ENCODE results near the gene VIPR2. TPM values are rescaled to one million over a fixed set of nuclear protein-coding genes. Genes with fewer than 3 reads are reported as not detected.
"Not testable (repeated sequence)": the region's sequence is repeated elsewhere in the genome, so short reads cannot be mapped to it uniquely, and the experiment has no call there.

The VIPR2 gene
- polyA plus RNA-seq, 3 donors = 2.1 to 3.4 (median 2.5) TPM

- no peak for DNase-seq
Observed at GRCh38 chr7:159140170-159140910, 4.3 kb downstream of the VIPR2 start.

- no peak for DNase-seq
Observed at GRCh38 chr7:159139639-159140038, 5.0 kb downstream of the VIPR2 start.

DNA sequence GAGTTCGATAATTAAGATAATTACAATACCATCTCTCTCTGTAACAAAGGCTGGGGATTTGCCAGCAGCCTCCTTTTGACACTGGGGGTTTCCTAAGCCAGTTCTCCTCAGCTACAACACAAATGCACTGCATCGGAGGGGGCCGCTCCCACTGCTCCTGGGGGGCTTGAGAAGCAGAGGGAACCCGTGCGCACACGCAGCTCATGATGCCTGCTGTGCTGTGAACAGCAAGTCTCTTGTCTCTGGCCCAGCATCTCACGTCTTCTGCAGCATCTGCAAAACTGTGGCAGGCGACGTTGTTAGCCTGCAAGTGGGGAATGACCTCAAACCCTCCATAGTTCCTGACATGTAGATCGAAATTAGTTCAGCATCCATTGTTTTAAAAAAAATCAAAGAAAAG lies 5.5 kb downstream of the VIPR2 start:
- no peak for DNase-seq

- DNase-seq = no peak
Observed at GRCh38 chr7:159138508-159138907, 6.2 kb downstream of the VIPR2 start.

GRCh38 chr7:159137906-159138305 lies 6.8 kb downstream of the VIPR2 start:
- no peak for DNase-seq

DNA sequence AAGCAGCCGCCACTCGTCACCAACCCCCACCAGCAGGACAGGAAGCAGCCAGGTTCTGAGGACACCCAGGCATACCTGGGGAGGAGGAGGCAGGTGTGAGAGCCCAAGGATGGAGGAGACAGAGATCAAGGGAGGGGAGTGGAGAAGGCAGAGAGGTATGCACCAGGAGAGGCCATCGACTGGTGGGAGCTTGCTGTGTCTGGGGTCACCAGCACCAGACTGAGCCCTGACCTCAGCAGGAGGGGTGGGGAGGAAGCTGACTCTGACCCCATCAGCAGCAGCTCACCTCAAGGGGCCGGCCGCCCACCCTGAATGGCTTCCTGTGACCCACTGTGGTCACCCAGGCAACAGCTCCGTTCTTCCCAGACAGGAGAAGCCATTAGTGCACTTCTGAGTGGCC lies 7.8 kb downstream of the VIPR2 start:
- no peak for DNase-seq

DNA sequence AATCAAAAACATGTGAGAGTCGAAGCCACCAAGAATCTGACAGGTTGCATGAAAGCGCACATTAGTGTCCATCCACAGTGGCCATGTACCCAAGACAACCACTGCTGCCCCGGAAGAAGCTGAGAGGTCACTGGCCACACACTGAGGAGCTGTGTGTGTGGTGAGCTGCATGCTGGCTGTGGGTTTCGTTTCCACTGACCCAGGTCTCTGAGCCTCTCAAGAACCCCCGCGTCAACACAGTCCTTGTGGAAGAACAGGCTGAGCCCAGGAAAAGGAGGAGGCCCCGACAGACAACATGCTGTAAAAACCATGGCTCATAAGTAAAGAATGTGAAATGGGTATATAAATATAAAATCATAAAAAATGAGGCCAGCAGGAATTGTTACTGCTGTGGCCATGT lies 8.2 kb downstream of the VIPR2 start:
- no peak for DNase-seq

GRCh38 chr7:159136013-159136412 lies 8.7 kb downstream of the VIPR2 start:
- DNase-seq = no peak

DNA sequence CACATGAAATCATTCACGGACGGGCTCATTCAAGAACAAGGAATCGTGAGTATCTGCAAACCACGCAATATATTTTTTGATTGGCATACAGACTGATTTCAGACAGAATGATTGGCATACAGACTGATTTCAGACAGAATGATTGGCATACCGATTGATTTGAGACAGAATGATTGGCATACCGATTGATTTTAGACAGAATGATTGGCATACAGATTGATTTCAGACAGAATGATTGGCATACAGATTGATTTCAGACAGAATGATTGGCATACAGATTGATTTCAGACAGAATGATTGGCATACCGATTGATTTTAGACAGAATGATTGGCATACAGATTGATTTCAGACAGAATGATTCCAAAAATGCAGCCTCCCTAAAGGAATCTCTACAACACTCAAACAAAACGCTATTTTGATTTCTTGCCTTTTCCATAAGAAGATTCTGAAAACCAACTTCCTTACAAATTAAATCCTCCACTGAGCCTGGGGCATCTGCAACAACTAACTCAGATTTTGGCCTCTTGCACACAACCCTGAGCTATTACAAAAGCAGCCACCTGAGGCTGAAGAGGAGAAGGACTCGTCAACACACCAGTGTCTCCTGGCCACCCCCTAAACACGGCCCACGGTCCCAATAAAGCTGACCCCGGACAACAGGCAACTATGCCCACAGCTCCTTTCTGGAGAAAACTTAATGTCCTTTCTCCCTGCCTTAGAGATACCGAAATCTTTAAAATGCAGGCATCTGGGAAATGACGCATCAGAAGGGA lies 11.8 kb downstream of the VIPR2 start:
- DNase-seq = not testable (repeated sequence)

DNA sequence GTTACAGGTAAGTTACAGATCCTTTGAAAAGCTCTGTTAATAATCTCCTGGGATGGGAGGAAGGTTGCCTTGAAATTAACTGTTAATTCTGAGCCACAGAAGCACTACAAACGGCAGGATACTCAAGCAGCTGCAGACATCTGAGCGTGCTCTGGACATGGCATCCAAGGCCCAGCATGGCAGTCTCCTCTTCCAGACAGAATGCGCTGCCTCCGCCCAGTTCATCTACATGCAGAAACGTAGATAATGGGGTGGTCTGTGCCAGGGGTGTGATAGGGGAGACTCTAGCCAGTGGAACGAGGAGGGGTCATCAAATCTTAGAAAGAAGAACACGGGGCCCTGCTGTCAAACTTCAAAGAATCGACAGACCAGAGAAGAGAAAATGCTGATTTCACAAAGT lies 13.8 kb downstream of the VIPR2 start:
- no peak for DNase-seq

DNA sequence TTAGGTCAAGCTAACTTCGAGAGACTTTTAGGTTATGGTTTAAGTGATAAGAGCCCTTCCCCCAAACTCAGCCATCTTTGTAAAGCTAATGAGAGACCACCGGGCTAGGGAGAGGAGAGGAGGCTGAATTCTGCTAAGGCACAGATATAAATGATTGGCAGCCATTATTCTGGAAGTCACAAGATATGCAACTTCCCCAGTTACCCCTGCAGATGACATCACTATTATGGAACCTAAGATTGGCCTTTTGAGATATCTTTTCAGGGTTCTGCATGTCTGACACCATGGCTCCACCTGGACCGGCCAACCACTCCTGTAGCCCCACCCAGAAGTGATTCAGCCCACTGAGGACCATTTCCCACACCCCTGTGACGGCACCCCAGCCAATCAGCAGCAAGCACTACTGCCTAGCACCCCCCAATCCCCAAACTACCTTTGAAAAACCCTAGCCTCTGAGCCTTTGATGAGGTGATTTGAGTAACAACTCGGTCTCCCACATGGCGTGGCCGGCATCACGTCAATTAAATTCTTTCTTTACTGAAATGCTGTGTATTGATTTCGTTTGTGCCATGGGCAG lies 14.4 kb downstream of the VIPR2 start:
- no peak for DNase-seq

- DNase-seq = no peak
Observed at GRCh38 chr7:159128767-159129166, 15.9 kb downstream of the VIPR2 start.

GRCh38 chr7:159127691-159128642 lies 16.7 kb downstream of the VIPR2 start:
- no peak for DNase-seq

DNA sequence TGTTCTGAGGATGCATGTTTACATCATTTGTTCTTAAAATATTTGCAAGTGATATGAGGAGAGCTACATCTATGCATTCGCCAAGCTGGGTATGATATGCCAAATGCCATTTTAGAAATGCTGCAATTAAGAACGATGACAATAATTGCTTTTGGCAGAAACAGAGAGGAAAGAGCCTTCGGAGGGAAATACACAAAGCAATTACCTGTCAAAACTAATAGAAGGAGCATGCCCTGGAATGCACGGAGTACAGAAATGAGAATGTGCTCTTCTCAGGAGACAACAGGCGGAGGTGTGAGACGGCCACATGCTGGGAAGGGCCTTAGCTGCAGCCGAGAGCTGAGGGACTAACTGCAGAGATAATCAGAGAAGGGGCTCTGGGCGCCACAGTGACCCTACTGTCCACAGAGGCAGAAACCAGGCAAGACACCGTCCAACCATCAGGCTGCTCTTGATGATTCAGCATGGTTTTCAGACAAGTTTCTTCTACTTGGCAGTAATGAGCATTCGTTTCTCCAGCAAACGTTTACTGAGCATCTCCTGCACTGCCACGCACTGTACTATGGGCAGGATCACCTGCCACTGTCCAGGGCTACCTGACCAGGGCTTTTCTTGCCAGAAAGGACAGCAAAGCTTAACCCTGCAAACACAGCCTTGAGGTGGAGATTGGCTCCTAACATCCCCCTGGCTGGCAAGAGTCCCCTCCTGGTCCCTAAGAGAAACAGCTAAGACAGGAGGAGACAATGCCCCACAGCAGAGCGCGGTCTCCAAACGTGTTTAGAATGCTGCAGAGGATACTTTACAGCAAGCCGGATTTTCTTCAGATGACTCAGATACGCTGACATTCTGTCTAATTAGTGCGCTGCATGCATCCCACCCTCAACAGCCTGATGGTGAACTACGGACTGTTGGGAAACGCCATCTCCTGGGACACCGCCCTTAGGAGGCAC lies 18.1 kb downstream of the VIPR2 start:
- no peak for DNase-seq

DNA sequence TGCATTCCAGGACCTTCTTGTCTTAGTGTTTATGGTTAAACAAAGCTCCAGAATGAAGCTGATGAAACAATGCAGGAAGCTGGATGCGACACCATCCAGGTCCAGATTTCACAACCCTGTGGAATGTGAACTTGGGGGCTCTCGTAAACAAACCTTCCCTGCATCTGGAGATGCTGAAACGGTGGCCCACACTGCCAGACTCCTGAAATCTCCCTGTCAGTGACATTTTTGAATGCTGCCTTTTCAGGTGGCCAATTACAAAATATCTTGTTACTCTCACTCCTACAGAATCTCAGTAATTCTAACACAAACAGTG lies 18.8 kb downstream of the VIPR2 start:
- DNase-seq = no peak

- no peak for DNase-seq
Observed at GRCh38 chr7:159125104-159125954, 19.3 kb downstream of the VIPR2 start.

- not testable (repeated sequence) for DNase-seq
Observed at GRCh38 chr7:159123793-159124192, 20.9 kb downstream of the VIPR2 start.

- not testable (repeated sequence) for DNase-seq
Observed at GRCh38 chr7:159123294-159123693, 21.4 kb downstream of the VIPR2 start.

DNA sequence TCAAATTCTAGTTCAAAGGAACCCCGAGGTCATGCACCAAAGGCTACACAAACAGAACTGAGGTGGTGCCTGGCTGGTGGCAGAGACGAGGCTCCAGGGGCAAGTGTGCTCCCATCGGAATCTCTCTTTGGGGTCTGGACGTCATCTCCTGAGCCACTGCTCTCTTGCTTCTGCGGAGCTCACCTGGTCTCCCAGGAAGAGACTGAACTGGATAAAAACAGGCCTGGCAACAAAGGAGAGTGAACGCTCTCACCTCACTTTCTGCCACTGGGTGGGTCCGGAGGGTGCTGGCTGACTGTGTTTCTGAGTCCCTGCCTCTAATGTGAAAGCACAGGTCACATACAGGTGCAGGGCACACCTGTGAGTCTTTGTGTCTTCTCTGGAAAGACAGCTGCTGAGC lies 22.4 kb downstream of the VIPR2 start:
- no peak for DNase-seq

DNA sequence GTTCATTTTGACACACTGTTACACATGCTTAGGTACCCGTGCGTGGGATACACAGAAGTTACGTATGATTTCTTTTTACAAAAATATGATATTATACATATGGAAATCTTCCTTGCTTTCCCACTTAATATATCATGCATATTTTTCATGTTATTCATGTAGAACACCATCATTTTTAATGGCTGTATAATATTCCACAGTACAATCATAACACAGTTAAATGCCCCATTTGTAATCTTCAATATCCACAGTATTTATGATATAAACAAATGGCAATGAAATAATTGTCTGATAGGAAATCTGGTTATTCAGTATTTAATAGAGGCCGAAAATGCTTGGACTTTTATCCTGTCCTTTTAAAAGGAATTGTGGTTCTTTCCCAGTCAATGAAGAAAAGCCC lies 23.2 kb downstream of the VIPR2 start:
- DNase-seq = no peak
